CD4-positive, alpha-beta T cell treated with Interleukin-4 for 4 hours (primary cell): ENCODE measurements around the gene ARSB.
"Not testable (repeated sequence)": the region's sequence is repeated elsewhere in the genome, so short reads cannot be mapped to it uniquely, and the experiment has no call there.

Source experiments
- DNase-seq: peaks from one replicate; pipeline ENCODE4 v3.0.0-alpha.2; 2020

Gene ARSB

DNA sequence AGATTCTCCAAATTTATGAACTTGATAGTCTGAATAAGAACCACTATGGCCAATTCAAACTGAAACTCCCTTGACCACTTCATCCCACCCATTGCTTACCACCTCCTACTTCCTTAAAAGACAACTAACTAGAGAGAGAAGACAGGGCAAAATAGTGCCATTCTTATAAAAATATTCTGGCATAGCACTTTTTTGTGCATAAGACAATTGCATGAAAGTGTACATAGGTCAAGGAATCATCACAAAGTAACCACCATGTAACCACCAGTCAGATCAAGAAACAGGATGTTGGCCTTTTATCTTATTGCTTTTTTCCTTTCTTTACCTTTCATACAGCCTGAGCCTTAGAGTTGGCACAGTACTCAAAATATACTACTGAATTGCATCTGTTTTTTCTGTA is 8.1 kb upstream of the ARSB start:
- DNase-seq = no peak

DNA sequence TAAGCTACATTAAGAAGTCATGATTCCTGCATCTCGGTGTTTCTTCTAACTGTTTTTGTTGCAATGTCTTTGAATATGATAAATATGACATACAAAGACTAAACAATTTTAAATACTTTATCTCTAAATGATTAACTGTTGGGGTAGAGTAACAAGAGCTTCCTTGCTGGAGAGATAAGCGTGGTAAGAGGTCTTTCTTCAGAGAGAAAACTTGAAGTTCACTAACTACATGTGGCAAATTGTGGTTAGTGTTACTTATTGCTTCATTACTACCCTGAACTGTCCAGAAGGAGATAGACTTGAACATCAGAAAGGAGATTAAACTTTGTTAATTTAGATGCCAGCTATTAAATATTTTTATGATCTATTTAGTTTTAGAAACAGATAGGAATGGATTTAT is 7.0 kb upstream of the ARSB start:
- DNase-seq = no peak

DNA sequence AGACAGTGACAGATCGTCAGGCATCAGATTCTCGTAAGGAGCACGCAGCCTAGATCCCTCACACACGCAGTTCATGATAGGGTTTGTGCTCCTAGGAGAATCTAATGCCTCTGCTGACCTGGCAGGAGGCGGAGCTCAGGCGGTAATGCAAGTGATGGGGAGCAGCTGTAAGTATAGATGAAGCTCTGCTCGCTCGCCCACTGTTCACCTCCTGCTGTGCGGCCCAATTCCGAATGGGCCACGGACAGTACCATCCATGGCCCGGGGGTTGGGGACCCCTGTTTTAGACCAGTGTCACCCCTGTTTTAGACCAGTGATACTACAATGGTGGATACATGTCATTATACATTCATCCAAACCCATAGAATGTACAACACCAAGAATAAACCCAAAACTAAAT is 4.0 kb upstream of the ARSB start:
- DNase-seq = no peak

DNA sequence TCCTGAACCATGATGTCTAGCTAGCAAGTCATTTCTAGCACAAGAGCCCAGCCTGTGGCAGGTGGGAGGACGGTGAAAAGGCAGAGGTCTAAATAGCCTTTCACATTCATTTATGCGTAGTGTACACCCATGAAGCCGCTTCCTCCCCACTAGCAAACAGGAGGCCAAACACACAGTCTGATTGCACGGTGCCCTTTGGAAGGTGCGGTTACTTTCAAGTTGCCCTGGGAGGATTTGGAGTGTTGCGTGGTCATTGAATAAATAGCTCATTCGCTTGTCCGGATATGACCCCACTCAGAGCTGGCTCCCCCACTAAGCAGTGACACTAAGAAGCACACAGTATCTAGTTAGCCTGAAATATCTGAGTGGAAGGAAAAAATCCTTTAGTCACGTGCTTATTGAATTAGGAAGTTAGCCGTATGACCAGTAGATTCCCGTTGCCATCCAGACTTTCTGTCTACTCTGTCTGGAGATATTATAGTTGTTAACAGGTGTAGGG is 664 bp upstream of the ARSB start:
- DNase-seq = peak; percentile 54

DNA sequence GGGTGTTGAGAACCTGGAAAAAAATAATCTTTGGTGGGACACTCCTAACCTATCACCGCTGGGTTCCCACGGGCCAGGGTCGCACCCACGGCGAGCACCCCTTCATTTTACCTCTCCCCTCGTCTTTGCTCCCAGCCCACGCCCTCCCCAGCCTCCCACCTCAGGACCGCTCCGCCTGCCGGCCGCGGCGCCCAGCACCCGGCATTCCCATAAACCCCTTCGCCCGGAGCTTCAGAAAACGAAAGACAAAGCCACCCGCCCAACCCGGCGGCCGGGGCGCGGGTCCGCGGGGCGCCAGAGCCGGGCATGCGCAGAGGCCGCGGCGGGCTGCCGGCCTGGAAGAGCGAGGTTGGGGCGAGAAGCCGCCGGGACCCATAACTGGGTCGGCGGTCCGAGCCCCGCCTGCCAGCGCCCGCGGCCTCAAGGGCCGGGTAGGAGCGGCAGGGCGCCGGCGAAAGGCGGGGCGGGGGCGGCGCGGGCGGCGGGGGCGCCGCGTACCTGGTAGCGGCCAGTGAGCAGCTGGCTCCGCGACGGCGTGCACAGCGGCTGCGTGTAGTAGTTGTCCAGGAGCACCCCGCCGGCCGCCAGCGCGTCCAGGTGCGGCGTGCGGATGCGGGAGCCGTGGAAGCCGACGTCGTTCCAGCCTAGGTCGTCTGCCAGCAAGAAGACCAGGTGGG is 533 bp downstream of the ARSB start:
- DNase-seq = peak; percentile 83

DNA sequence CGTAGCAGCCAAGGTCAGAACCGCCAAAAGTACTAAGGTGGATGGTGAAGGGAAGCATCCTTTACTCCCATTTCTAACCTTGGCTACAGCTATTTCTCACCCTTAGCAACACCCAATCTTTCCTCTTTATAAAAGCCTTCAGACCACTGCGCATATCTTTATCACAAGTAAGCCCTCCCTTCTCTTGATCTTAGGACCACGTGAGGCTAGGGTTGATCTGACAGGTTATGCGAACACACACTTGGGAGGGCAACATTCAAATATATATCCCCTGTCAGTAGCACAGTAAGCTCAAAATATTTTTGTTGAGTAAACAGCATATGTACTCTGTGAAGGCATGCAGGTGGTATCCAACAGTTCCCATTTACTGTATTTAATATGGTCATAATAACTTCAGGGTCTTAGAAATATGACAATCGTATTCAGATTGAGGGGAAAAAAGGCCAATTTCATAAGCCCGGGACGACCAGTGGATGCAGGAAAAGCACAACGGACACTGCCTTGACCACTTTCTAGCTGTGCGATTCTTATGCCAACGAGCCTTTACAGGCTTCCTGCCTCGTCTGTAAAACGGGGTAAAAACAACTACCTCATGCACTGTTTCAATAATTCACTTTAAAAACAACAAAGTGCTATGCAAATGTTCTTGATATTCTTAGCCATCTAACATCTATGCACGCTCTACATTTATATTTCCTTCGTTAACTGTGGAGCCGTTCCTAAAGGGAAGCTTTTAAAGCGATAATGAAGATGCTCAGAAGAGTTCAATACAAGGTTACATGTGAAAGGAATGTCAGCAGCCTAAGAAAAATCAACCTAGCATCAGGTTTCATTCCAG is 1.3 kb downstream of the ARSB start:
- DNase-seq = peak; percentile 10

DNA sequence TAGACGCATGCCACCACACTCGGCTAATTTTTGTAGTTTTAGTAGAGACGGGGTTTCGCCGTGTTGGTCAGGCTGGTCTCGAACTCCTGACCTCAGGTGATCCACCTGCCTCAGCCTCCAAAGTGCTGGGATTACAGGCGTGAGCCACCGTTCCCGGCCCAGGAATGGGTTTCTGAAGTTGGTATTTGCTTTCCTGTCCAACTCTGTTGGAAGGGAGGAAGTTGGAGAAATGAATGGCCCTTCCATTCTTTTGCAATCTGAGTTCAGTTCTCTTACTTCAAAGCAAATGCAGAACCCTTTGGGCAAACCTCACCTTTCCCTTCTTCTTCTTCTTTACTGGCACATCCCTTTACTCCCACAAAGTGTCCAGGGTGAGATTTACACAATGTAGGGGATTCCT is 1.9 kb downstream of the ARSB start:
- DNase-seq = not testable (repeated sequence)

DNA sequence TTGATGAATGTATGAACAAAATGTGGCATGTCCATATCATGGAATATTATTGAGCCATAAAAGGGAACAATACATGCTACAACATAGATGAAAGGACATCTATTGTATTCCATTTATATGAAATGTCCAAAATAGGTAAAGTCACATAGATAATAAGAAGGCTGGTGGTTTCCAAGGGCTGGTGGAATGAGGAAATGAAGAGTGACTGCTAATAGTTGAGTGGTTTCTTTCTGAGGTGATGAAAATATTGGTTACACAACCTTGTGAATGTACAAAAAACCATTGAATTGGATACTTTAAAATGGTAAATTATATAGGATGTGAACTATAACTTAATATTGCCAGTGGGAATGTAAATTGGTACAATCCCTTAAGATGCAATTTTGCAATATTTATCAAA is 5.2 kb downstream of the ARSB start:
- no peak for DNase-seq

DNA sequence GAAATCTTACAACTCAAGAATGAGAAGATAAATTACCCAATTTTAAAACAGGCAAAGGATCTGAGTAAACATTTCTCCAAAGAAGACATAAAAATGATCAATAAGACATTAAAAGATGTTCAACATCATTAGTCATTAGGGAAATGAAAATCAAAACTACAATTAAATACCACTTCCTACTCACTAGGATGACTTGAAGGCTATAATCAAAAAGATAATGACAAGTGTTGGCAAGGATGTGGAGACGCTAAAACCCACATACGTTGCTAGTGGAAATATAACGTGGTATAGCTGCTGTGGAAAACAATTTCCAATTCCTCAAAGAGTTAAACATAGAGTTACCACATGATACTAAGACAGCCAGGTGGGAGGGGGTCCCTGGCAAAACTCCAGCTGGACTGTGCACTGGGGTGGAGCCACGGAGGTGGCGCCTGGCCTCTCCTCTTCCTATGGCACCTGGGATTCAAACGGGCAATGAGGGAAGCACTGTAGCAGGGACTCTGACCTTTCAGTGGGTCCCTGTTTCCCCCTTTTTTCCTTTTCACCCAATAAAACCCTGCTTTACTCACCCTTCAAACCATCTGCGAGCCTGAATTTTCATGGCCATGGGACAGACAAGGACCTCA is 5.9 kb downstream of the ARSB start:
- no peak for DNase-seq

DNA sequence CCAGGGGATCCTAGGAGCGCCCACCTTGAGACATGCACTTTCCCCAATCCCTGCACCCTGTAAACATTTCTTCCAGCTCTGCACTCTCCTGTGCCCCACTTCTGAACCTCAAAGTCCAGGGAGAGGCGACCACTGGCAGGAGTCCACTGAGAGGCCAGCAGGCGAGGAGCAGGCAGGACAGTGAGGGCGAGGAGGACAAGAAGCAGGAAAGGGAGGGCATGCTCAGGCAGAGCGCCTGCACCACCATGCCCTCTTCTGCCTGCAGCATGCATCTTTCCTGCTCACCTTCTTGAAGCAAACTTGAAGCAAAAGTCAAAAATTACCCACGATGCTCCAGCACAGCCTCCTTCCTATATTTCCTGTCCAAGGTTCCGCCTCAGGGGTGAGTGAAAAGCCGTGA is 10.1 kb downstream of the ARSB start:
- no peak for DNase-seq

DNA sequence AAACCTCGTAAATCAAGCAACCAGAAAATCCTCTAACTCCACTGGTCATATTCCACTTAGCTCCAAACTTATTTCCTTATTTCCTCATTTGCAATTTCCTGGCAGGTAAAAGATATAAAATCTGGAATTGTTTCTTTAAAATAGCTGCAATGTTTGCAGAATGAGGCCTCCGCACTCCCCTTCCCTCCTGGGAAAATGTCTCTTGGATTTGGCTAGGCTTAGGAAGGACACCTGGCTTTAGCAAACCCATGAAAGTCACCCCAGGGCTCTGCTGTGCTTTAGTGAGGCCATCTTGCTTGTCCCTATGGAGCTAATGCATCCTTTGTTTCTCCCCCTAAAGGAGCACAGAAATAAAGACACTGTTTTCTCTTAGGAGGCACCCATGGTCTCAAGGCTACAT is 10.5 kb downstream of the ARSB start:
- DNase-seq = no peak

DNA sequence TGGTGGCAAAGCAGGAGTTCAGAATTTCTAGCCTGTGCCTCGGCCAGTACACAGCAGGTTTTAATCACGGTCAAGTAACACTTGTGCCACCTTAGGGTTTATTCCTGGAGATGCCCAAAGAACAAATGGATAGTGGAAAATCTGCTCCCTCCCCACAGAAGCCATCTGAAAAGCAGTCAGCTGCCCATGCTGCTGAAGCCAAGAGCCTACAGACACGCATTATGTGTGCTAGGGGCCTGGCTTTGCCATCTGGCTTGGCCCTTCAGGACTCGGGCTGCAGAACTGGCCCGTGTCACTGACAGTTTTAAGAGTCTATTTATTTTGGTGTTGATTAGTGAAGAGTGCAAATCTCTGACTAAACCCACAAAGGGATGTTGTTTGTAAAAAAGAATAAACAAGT is 11.1 kb downstream of the ARSB start:
- no peak for DNase-seq

DNA sequence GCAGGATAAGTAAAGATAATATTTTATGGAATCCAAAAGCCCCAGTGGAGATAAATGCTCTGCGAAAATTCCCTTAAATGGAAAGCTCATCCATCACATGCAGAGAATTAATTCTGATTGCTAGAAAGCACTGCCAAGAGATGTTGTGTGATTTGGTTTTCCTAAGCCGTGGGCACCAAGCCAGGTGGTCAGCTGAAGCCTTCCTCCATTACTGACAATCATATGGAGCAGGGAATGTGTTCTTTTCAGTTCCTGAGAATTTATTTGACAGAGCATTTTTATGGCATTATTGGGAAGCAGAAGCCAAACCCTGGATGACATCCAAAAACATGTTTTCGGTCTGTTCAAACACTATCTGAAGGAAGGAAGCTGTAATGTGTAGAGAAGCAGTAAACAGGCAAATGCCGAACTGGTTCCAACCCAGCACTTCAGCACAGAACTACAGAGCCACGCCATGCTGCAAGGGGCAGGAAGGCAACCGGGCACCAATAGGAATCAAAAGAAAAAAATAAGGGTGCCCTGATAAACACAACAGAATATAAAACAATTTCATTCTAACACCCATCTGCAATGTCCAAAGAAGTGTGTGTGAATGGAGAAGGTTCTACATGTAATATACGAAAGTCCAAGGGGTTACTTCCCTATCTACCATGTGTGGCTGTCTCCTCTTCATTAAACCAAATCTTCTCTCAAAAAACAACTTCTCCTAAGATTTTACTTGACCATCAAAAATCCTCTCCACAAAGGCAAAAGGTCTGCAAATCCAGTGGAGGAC is 12.3 kb downstream of the ARSB start:
- no peak for DNase-seq

DNA sequence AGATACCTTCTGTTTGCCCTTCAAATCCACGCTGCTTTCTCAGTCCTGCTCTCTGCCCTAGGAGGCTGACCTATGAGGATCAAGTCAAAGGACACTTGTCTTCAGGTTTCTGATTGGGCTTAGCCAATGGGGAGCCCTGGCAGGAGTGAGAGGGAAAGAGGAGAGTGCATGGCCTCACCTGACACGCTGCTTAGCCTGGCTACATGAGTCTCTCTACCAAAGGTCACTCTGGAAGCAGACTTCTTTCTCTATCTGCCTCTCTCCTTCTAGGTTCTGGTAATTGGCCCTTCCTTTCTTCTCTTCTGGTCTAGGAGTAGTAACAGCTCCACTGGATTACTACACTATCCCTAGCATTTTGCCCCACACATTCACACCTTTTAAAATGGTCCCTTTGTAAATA is 13.1 kb downstream of the ARSB start:
- DNase-seq = no peak

DNA sequence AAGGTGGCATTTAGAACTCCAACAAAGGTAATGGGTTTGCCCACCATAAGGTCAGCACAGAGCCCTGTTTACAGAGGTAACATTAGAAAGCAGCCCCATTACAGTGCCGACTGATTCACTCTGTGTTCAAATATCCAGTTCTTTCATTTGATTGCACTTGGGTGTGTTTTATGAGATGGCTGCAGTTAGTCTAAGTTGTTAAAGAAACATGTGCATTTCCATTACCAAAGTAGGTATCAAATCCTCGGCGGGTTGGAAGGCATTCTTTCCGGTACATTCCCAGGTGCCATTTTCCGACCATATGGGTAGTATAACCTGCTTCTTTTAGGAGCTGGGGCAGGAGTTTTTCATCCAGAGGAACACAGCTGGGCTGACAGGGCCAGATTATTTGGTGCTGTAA is 16.3 kb downstream of the ARSB start:
- no peak for DNase-seq

DNA sequence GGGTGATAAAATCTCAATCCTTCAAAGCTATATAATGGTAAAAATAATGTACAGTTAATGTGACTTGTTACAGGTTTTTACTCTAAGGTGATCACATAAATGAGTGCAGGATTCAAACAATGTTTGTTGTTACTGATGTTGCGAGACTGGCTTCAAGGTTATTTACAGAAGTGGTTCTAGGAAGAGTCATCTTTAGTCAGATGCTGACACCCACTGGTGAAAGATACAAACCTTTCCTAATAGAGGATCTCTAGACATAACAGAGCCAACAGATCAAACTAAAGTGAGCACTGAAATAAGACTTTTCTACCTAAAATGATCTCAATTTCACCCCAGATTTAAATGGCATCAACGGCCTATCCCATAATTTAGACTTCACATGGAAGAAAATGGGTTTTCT is 20.2 kb downstream of the ARSB start:
- DNase-seq = no peak

DNA sequence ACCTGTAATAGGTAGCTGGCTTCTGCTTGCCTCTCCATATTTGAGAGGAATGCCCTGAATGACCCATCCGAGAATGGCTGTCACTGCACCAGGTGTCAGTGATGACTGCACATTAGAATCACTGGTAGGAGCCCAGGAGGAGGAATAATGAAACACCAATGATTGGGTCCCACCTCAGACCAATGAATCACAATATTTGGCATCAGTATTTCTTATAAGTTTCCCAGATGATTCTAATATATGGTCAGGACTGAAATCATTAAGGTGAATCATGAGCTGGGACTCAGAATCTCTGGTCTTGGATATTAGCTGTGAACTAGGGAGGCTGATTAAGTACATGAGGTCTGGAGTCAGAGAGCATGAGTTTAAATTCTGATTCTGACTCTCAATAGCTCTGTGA is 23.4 kb downstream of the ARSB start:
- no peak for DNase-seq

DNA sequence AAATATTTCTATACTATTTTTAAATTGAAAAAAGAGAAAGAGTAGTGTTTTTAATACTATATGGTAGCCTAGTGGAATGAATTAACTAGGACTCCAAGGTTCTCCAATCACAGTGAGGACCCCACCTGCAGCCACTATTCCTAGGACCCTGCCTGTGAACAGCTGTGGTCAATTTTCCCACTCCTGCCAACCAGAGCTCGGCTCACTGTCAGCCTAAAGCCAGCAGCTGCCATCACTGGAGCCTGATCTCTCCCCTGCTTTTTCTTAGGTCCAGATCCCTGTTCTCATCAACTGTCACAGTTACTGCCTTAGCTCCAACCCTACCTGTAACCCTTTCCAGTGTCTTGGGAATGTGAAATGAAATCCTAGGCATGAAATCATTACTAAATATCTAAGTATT is 25.3 kb downstream of the ARSB start:
- DNase-seq = no peak

DNA sequence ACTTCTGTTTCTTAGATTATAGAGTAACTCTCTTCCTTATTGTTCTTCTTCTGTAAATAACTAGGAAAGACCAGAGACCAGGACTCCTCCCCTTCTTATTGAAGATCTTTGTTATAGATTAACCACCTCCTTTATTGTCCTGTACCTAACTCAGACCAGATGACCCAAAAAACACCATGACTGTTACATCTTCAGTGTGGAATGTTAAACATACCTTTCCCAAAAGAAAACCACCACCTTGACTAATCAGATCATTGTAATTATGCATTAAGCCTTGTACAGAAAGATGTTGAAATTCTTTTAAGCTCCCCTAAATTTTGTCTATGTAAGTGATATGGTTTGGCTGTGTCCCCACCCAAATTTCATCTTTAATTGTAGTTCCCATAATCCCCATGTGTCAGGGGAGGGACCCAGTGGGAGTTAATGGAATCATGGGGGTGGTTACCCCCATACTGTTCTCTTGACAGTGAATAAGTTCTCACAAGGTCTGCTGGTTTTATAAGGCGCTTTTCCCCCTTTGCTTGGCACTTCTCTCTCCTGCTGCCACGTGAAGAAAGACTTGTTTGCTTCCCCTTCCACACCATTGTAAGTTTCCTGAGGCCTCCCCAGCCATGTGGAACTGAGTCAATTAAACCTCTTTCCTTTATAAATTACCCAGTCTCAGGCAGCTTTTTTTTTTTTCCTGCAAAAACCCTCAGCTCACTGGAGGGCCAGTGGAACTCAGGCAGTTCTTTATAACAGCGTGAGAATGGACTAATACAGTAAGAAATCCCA is 26.3 kb downstream of the ARSB start:
- DNase-seq = no peak

DNA sequence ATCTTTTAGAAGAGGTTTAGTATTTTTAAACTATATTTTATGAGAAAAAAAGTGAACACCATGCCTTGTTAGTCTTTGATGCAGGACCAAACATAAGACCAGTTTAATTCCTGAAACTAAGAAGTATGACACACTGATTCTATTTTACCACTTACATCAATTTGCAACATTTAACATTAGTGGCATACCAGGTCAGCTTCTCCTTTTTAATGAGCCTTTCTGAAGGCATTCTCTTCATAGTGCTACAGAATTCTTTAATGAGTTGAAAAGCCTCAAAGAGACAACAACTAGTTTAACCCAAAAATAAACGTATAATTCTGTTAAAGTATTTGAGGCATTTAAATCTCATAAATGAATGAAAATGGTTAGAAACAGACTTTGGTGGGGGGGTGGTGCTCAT is 28.2 kb downstream of the ARSB start:
- DNase-seq = no peak

DNA sequence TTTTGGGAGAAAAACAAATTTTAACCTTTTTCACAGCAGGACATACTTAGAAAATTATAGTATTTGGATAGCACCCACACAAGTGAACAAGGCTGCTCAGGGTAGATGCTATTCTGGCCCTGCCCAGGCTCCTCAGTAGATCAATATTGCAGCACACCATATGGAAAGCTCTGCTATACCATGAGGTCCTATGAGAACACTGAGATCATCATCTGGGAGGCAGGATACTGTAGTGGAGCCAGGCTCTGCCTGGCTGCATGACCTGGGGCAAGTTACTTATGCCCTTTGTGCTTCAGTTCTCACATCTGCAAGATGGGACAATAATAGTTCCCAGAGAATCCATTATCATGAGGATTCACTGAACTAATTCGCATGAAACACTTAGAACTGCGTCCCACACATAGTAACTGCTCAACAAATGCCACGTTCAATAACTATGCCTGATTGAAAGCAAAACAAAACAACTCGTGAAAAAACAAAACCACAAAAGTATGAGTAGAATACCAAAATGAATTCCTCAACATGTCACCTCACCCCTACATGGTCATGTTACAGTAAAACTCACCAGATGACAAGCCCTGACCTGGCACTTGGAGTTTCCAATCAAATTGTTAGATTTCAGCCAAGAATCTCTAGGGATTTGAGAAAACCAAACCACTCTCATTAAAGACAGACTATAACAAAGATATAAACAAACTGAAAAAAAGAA is 31.9 kb downstream of the ARSB start:
- no peak for DNase-seq

DNA sequence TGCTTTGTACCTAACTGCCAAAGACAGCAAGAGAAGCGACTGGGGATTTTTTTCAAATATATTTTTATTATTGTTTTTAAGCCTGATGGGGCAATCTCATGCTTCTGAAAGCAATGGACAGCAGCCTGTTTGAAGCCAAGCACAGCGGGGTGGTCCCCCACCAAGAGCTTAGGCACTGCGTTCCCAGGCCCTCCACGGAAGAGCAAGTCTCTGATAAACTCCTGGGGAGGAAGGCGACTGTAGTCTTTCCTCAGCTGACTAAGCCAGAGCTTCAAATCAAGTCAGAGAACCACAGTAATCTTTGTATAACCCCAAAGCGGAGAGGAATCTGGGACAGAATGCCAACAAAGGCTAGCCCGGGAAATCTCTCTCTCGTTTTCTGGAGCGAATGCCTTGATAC is 54.4 kb downstream of the ARSB start:
- DNase-seq = no peak
